GM23338 (cell line): ENCODE data around the gene MCM3AP. TPM values are rescaled to one million over a fixed set of nuclear protein-coding genes. Genes with fewer than 3 reads are reported as not detected.

ENCODE experiments used
- ATAC-seq: fragments of 200-7000 bp; cut with Tn5 transposase; 3 replicates; pipeline ENCODE4 v1.9.1; 2020
- DNase-seq: peaks from one replicate; pipeline ENCODE4 v3.0.0-alpha.2; 2015; ENCODE audit warnings: low spot score
- H2AFZ ChIP-seq: fragments of 200-600 bp; sonication (generic); 2 replicates; pipeline ENCODE4 v1.8.0; 2016; ENCODE audit warnings: antibody characterized with exemption, mild to moderate bottlenecking, moderate library complexity
- H3F3A ChIP-seq: fragments of 200-600 bp; sonication (generic); replicated peaks from 2 replicates; pipeline ENCODE4 v1.8.0; 2017; ENCODE audit warnings: antibody characterized with exemption, mixed run types, low read depth
- H3K27ac ChIP-seq: fragments of 200-600 bp; sonication (generic); 2 replicates; pipeline ENCODE4 v1.6.1; 2016; ENCODE audit warnings: low read depth
- H3K27me3 ChIP-seq: fragments of 200-600 bp; sonication (generic); 2 replicates; pipeline ENCODE4 v1.8.0; 2016; ENCODE audit warnings: mild to moderate bottlenecking, mixed run types, moderate library complexity; ENCODE audit not compliant: insufficient read depth
- H3K36me3 ChIP-seq: fragments of 200-600 bp; sonication (generic); 2 replicates; pipeline ENCODE4 v1.8.0; 2016; ENCODE audit warnings: mild to moderate bottlenecking; ENCODE audit not compliant: insufficient read depth
- H3K4me1 ChIP-seq: fragments of 200-600 bp; sonication (generic); 2 replicates; pipeline ENCODE4 v1.8.0; 2016; ENCODE audit warnings: mild to moderate bottlenecking, moderate library complexity; ENCODE audit not compliant: insufficient read depth
- H3K4me2 ChIP-seq: fragments of 200-600 bp; sonication (generic); 2 replicates; pipeline ENCODE4 v1.7.1; 2017; ENCODE audit warnings: mixed run types
- H3K4me3 ChIP-seq: fragments of 200-600 bp; sonication (generic); 2 replicates; pipeline ENCODE4 v1.6.1; 2016; ENCODE audit warnings: mixed run types
- H3K79me2 ChIP-seq: fragments of 200-600 bp; sonication (generic); replicated peaks from 2 replicates; pipeline ENCODE4 v1.8.0; 2017; ENCODE audit warnings: mild to moderate bottlenecking; ENCODE audit not compliant: insufficient read depth
- H3K9me2 ChIP-seq: fragments of 200-600 bp; sonication (generic); 2 replicates; pipeline ENCODE4 v1.8.0; 2017; ENCODE audit not compliant: insufficient read depth
- H4K20me1 ChIP-seq: fragments of 200-600 bp; sonication (generic); replicated peaks from 2 replicates; pipeline ENCODE4 v1.8.0; 2017; ENCODE audit warnings: mild to moderate bottlenecking; ENCODE audit not compliant: insufficient read depth
- H3K27ac Mint-ChIP-seq: 2 replicates; pipeline ENCODE4 v1.8.0; 2020; ENCODE audit warnings: inconsistent platforms, mild to moderate bottlenecking, moderate library complexity, mixed read lengths
- H3K27me3 Mint-ChIP-seq: 3 replicates; pipeline ENCODE4 v1.8.0; 2022; ENCODE audit warnings: low read depth, mild to moderate bottlenecking, moderate library complexity, mixed read lengths, inconsistent platforms; ENCODE audit not compliant: insufficient read depth, poor library complexity
- H3K36me3 Mint-ChIP-seq: 3 replicates; pipeline ENCODE4 v1.8.0; 2021; ENCODE audit warnings: low read depth, mild to moderate bottlenecking, inconsistent platforms, moderate library complexity, mixed read lengths
- H3K4me1 Mint-ChIP-seq: 3 replicates; pipeline ENCODE4 v1.8.0; 2020; ENCODE audit warnings: mild to moderate bottlenecking, inconsistent platforms, mixed read lengths
- H3K4me3 Mint-ChIP-seq: 3 replicates; pipeline ENCODE4 v1.8.0; 2021; ENCODE audit warnings: moderate library complexity, mild to moderate bottlenecking, inconsistent platforms, mixed read lengths
- H3K9me3 Mint-ChIP-seq: 3 replicates; pipeline ENCODE4 v1.8.0; 2020; ENCODE audit warnings: moderate library complexity, mild to moderate bottlenecking, inconsistent platforms, mixed read lengths
- CREB1 ChIP-seq: fragments of 250-450 bp; sonication (Bioruptor Pico); IDR thresholded peaks from 2 replicates; pipeline ENCODE4 v1.5.0; 2020; ENCODE audit warnings: low read depth, mild to moderate bottlenecking, moderate library complexity
- CTCF ChIP-seq, 2 experiments: fragments of 200-600 bp in 1 of 2; sonication (generic) in 1 of 2; conservative IDR thresholded peaks; 2 replicates each; pipeline versions ENCODE4 v1.5.1 to v1.6.1; 2016 to 2017; ENCODE audit warnings: antibody characterized with exemption in 2 of 2, low read depth in 2 of 2, mild to moderate bottlenecking in 2 of 2, moderate library complexity in 1 of 2
- ETS1 ChIP-seq: IDR thresholded peaks from 2 replicates; pipeline ENCODE4 v1.6.1; 2016; ENCODE audit warnings: antibody characterized with exemption
- EZH2phosphoT487 ChIP-seq: fragments of 200-600 bp; sonication (generic); IDR thresholded peaks from one replicate; pipeline ENCODE4 v1.8.1; 2018; ENCODE audit warnings: antibody characterized with exemption; ENCODE audit not compliant: unreplicated experiment
- JUNB ChIP-seq: IDR thresholded peaks from one replicate; pipeline ENCODE4 v1.6.1; 2016; ENCODE audit warnings: antibody characterized with exemption; ENCODE audit not compliant: unreplicated experiment
- NANOG ChIP-seq: IDR thresholded peaks from 2 replicates; pipeline ENCODE4 v1.6.1; 2016; ENCODE audit warnings: antibody characterized with exemption, borderline replicate concordance
- POLR2AphosphoS5 ChIP-seq: IDR thresholded peaks from 2 replicates; pipeline ENCODE4 v1.6.1; 2016; ENCODE audit warnings: antibody characterized with exemption, low read depth
- REST ChIP-seq: IDR thresholded peaks from one replicate; pipeline ENCODE4 v1.6.1; 2018; ENCODE audit warnings: antibody characterized with exemption; ENCODE audit not compliant: unreplicated experiment
- STAT1 ChIP-seq: IDR thresholded peaks from one replicate; pipeline ENCODE4 v1.6.1; 2016; ENCODE audit warnings: antibody characterized with exemption; ENCODE audit not compliant: unreplicated experiment
- ZNF114 ChIP-seq: fragments of 250-450 bp; sonication (Bioruptor Pico); IDR thresholded peaks from 2 replicates; pipeline ENCODE4 v1.5.0; 2020; ENCODE audit warnings: mild to moderate bottlenecking, moderate library complexity
- ZNF331 ChIP-seq: fragments of 250-450 bp; sonication (Bioruptor Pico); IDR thresholded peaks from 2 replicates; pipeline ENCODE4 v1.5.0; 2020; ENCODE audit warnings: low read depth, mild to moderate bottlenecking, moderate library complexity
- ZNF462 ChIP-seq: fragments of 250-450 bp; sonication (Bioruptor Pico); IDR thresholded peaks from 2 replicates; pipeline ENCODE4 v1.5.0; 2020; ENCODE audit warnings: mild to moderate bottlenecking, moderate library complexity
- polyA plus RNA-seq: library from polyadenylated mRNA; unstranded; fragments of >200 nt; fragmentation: Nextera tagmentation; extraction: Ambion mirVana; gene quantifications from 2 replicates; pipeline ENCODE4 v1.2.1, GENCODE V29; 2016
- total RNA-seq: library from RNA; depleted of rRNA; stranded (reverse); fragments of >200 nt; shearing (Covaris generic); gene quantifications from 2 replicates; pipeline ENCODE4 v1.2.3, GENCODE V29; 2014

Gene MCM3AP
- total and polyA plus RNA-seq, 2 experiments from 2014 or later: 39.2 to 123 TPM

- no peak for TF ChIP-seq ZNF462 (CRISPR knock-in tag)
Measured at GRCh38 chr21:46220275-46220810, 65.1 kb downstream of the MCM3AP start (continued).

- no peak overlapping the region for H2AFZ ChIP-seq
- H3K27ac ChIP-seq: no peak overlapping the region
- ATAC-seq: no peak
- H3K9me2 ChIP-seq: no peaks in the 10 kb centered on the region
- DNase-seq: no peak
- 0 out of 2 replicates have a peak, but pooled peaks cover 5% of the 10 kb centered on the region for H3F3A ChIP-seq
- H4K20me1 ChIP-seq: peaks cover 26% of the 10 kb centered on the region
- no peak overlapping the region for H3K27ac Mint-ChIP-seq
- H3K4me2 ChIP-seq: no peak overlapping the region
- peaks cover 6% of the 10 kb centered on the region for H3K27me3 Mint-ChIP-seq
- peaks cover 74% of the 10 kb centered on the region for H3K79me2 ChIP-seq
- H3K9me3 Mint-ChIP-seq: no peaks in the 10 kb centered on the region
- peaks cover 14% of the 10 kb centered on the region; the same call in 1 of the 2 replicates for H3K36me3 ChIP-seq
- peaks cover 5% of the 10 kb centered on the region; the same call in 1 of the 3 replicates for H3K4me1 Mint-ChIP-seq
- H3K27me3 ChIP-seq: no peaks in the 10 kb centered on the region
- H3K4me1 ChIP-seq: no peaks in the 10 kb centered on the region
- no peak overlapping the region for H3K4me3 ChIP-seq
- H3K36me3 Mint-ChIP-seq: peaks cover 24% of the 10 kb centered on the region
- no peak overlapping the region for H3K4me3 Mint-ChIP-seq
- TF ChIP-seq ETS1 (no peak), CREB1 (CRISPR knock-in tag) (no peak), REST (no peak), EZH2phosphoT487 (no peak), JUNB (no peak), ZNF331 (CRISPR knock-in tag) (no peak), ZNF114 (CRISPR knock-in tag) (no peak), NANOG (no peak), CTCF (conservative IDR thresholded peaks at IDR 0.05; ENCODE audit: low read depth in 2 of 2) (no peak), POLR2AphosphoS5 (no peak), STAT1 (no peak)
Measured at GRCh38 chr21:46219591-46220239, 65.7 kb downstream of the MCM3AP start.
